NCI-H345 treated with DMSO at 0.1 percent for 48 hours (cell line): ENCODE data around the gene TRIM13.

Experiments
- DNase-seq: peaks from one replicate; lab custom pipeline; 2025; ENCODE audit not compliant: unreplicated experiment; lab: John Stamatoyannopoulos, UW

TRIM13 gene

GRCh38 chr13:49996161-49996915 is 504 bp upstream of the TRIM13 start:
- DNase-seq: peak; percentile 29

GRCh38 chr13:49997955-49998354 is 1.1 kb downstream of the TRIM13 start:
- no peak for DNase-seq

GRCh38 chr13:49998714-49999624 is 2.1 kb downstream of the TRIM13 start:
- no peak for DNase-seq

GRCh38 chr13:50001287-50001686 is 4.4 kb downstream of the TRIM13 start:
- no peak for DNase-seq

GRCh38 chr13:50006426-50007135 is 9.7 kb downstream of the TRIM13 start:
- DNase-seq: no peak

- no peak for DNase-seq
Observed at GRCh38 chr13:50011461-50011860, 14.6 kb downstream of the TRIM13 start.

GRCh38 chr13:50012396-50013169 is 15.7 kb downstream of the TRIM13 start:
- DNase-seq: no peak

GRCh38 chr13:50014386-50014785 is 17.5 kb downstream of the TRIM13 start:
- DNase-seq: no peak

GRCh38 chr13:50015258-50015657 is 18.4 kb downstream of the TRIM13 start, which contains the start of gene KCNRG:
Gene KCNRG, plus strand, starts transcription at chr13:50015444. Its CDS starts 50 bp downstream, at chr13:50015494.
- DNase-seq: no peak

GRCh38 chr13:50015750-50016149 is 18.9 kb downstream of the TRIM13 start:
- DNase-seq: no peak

- no peak for DNase-seq
Observed at GRCh38 chr13:50016444-50016843, 19.6 kb downstream of the TRIM13 start.

GRCh38 chr13:50017819-50018218 is 21.0 kb downstream of the TRIM13 start:
- DNase-seq: no peak

- no peak for DNase-seq
Observed at GRCh38 chr13:50025436-50025835, 28.6 kb downstream of the TRIM13 start.

GRCh38 chr13:50026788-50027473 is 30.1 kb downstream of the TRIM13 start:
- DNase-seq: no peak

- DNase-seq: no peak
Observed at GRCh38 chr13:50030315-50030714, 33.5 kb downstream of the TRIM13 start.

GRCh38 chr13:50033725-50034124 is 36.9 kb downstream of the TRIM13 start:
- no peak for DNase-seq

- DNase-seq: no peak
Observed at GRCh38 chr13:50037788-50038187, 40.9 kb downstream of the TRIM13 start.

- no peak for DNase-seq
Observed at GRCh38 chr13:50038266-50038665, 41.4 kb downstream of the TRIM13 start.

- no peak for DNase-seq
Observed at GRCh38 chr13:50052478-50052877, 55.6 kb downstream of the TRIM13 start.

GRCh38 chr13:50053844-50054243 is 57.0 kb downstream of the TRIM13 start:
- no peak for DNase-seq
